Right lobe of liver (tissue), 6 donors: ENCODE measurements around the gene PPARG. TPM values are rescaled to one million over a fixed set of nuclear protein-coding genes. Genes with fewer than 3 reads are reported as not detected.

Experiments
- ATAC-seq, 4 donors: fragments of 200-7000 bp; cut with Tn5 transposase; one replicate each; pipeline ENCODE4 v1.9.1; 2020; ENCODE audit warnings: mild to moderate bottlenecking in 4 of 4, moderate library complexity in 4 of 4
- DNase-seq, 3 donors: peaks; one replicate each; pipeline ENCODE4 v3.0.0-alpha.2; 2020
- H3K27ac ChIP-seq, 3 donors: fragments of 200-600 bp; one replicate each; pipeline ENCODE4 v1.8.0; 2022
- H3K27me3 ChIP-seq, 2 donors: fragments of 200-600 bp; one replicate each; pipeline ENCODE4 v1.8.0; 2022
- H3K36me3 ChIP-seq, 4 donors: fragments of 200-600 bp; sonication (generic) in 1 of 4; one replicate each; pipeline versions ENCODE4 v1.5.1 to v1.8.0; 2017 to 2022; ENCODE audit warnings: control low read depth in 1 of 4
- H3K4me1 ChIP-seq, 4 donors: fragments of 200-600 bp; sonication (generic) in 1 of 4; one replicate each; pipeline versions ENCODE4 v1.5.1 to v1.8.0; 2017 to 2022; ENCODE audit warnings: control low read depth in 1 of 4
- H3K4me3 ChIP-seq, 3 donors: fragments of 200-600 bp; one replicate each; pipeline ENCODE4 v1.8.0; 2022
- H3K9me3 ChIP-seq, 4 donors: fragments of 200-600 bp; sonication (generic) in 1 of 4; one replicate each; pipeline versions ENCODE4 v1.5.1 to v1.8.0; 2017 to 2022; ENCODE audit warnings: control low read depth in 1 of 4
- POLR2A ChIP-seq: fragments of 450-650 bp; IDR thresholded peaks from one replicate; pipeline ENCODE4 v1.6.1; 2017; ENCODE audit warnings: antibody characterized with exemption, mild to moderate bottlenecking
- WGBS: methylation state at CpG from one replicate; pipeline ENCODE4 v1.1.6; 2018; ENCODE audit warnings: low coverage, low lambda C conversion rate; ENCODE audit not compliant: insufficient coverage; ENCODE audit errors: missing lambda C conversion rate; 5-methylcytosine and 5-hydroxymethylcytosine counted together
- intact Hi-C, 2 donors: fragments of 100-400 bp; cut with DNase I; formaldehyde crosslinking; loops; one replicate each; pipeline versions ENCODE4 v1.11.2 to v1.14.1; 2022
- total RNA-seq, 6 experiments: library from RNA; depleted of rRNA in 2 of 6; stranded (reverse); fragments of >200 nt in 2 of 6; fragmentation: NEBNext Ultra II Directional in 3 of 6; extraction: Animal tissue kit (Norgen Biotek cat#: 25700) in 3 of 6; gene quantifications; one replicate each; pipeline versions ENCODE4 v1.1.0 to v1.2.4, GENCODE V29; 2016 to 2023
- TF ChIP-seq, protein P1 (sequence below), 4 donors: fragments of 200-600 bp in 3 of 4; fragments of 450-650 bp in 1 of 4; IDR thresholded peaks; one replicate each; pipeline versions ENCODE4 v1.5.1 to v1.8.0; 2016 to 2022; ENCODE audit warnings: antibody characterized with exemption in 4 of 4, mild to moderate bottlenecking in 2 of 4
- donor health status: DM: no; HTN: yes; CAD: no.
- donor health status: DM: no; HTN: no; CAD: no.
- donor health status: DM: no; HTN: no; CAD: no.
- donor health status: DM: no; HTN: yes; CAD: no.
- donor health status: DM: no; HTN: yes; CAD: no.

The PPARG gene
- total RNA-seq, 6 experiments from 2014 or later, result 4.9 to 15.8 (median 10.8) TPM

DNA sequence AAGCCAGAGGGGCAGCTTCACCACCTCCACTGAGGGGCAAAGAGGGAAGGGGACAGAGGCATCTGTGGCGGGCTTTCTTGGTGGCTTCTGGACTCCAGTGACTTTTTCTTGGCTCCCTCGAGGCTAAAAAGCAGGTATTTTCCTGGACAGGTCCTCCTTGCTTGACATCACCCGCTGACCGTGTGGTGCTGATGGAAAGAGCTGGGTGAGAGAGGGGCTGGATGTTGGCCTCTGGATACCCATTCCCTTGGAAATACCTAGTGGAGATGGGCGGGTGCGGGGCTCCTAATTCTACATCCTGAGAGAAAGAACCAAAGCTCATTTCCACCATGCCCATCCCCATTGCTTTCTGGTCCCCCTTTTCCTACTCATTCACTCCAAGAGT, 148.3 kb downstream of the PPARG start:
- no peak overlapping the region for H3K4me3 ChIP-seq
- WGBS, result 88% methylated on average over 2 of the region's 6 CpGs
- no peaks in the 10 kb centered on the region for H3K36me3 ChIP-seq
- ATAC-seq (no peak), DNase-seq (no peak)
- no peaks in the 10 kb centered on the region for H3K9me3 ChIP-seq
- H3K4me1 ChIP-seq, result no peaks in the 10 kb centered on the region
- intact Hi-C loops, result no loop called here
- TF ChIP-seq POLR2A, result no peak
- TF ChIP-seq, protein P1, sequence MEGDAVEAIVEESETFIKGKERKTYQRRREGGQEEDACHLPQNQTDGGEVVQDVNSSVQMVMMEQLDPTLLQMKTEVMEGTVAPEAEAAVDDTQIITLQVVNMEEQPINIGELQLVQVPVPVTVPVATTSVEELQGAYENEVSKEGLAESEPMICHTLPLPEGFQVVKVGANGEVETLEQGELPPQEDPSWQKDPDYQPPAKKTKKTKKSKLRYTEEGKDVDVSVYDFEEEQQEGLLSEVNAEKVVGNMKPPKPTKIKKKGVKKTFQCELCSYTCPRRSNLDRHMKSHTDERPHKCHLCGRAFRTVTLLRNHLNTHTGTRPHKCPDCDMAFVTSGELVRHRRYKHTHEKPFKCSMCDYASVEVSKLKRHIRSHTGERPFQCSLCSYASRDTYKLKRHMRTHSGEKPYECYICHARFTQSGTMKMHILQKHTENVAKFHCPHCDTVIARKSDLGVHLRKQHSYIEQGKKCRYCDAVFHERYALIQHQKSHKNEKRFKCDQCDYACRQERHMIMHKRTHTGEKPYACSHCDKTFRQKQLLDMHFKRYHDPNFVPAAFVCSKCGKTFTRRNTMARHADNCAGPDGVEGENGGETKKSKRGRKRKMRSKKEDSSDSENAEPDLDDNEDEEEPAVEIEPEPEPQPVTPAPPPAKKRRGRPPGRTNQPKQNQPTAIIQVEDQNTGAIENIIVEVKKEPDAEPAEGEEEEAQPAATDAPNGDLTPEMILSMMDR (IDR thresholded peaks at IDR 0.05), result no peak
- no peaks in the 10 kb centered on the region for H3K27me3 ChIP-seq
- H3K27ac ChIP-seq, result no peak overlapping the region

DNA sequence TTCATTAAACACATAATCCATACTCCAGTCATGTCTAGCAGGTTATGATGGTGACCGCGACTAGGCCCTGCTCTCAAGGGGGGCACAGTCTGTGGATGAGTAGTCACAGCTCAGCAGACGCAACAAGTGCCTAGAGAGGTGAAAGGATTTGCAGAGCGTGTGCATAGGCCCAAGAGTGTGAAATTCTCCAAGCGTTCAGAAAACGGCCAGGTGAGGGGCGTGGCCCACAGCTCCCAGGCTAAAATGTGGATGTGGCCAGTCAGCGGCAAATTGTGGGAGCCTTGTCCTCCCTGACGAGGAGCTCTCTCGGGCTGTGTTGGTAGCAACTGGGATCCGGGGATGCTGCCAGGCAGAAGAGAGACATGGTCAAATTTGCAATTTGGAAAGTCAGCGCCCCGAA, 149.0 kb downstream of the PPARG start:
- intact Hi-C loops, result no loop called here
- H3K27me3 ChIP-seq, result no peaks in the 10 kb centered on the region
- DNase-seq (no peak), ATAC-seq (no peak)
- no peaks in the 10 kb centered on the region for H3K4me1 ChIP-seq
- 90% methylated on average over 7 of the region's 13 CpGs for WGBS
- no peak overlapping the region for H3K27ac ChIP-seq
- no peak overlapping the region for H3K4me3 ChIP-seq
- H3K9me3 ChIP-seq, result no peaks in the 10 kb centered on the region
- no peak for TF ChIP-seq POLR2A
- TF ChIP-seq, protein P1 (IDR thresholded peaks at IDR 0.05), result no peak
- H3K36me3 ChIP-seq, result no peaks in the 10 kb centered on the region

DNA sequence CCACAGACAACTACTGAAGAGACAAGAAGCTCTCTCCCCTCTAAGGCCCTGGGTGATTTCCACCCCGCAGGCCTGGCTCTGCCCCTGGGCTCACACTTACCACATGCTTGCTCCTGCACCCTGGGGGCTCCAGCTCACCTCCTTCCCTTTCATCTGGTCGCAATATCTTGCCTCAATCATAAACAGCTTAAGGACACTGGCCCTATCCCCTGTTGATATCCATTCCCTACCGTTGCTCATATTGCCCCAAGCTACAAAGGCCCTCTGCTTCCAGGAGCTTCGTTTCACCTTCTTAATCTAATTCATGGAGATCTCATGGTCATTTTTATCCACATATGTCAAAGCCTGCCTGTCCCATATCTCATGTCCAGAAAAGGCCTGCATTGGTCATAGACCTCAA, 149.4 kb downstream of the PPARG start:
- Histone ChIP-seq H3K4me3 (no peak overlapping the region), H3K4me1 (no peaks in the 10 kb centered on the region), H3K9me3 (no peaks in the 10 kb centered on the region), H3K36me3 (no peaks in the 10 kb centered on the region), H3K27me3 (no peaks in the 10 kb centered on the region), H3K27ac (no peak overlapping the region)
- DNase-seq, result no peak
- 93% methylated on average over 3 of the region's 4 CpGs for WGBS
- intact Hi-C loops, result no loop called here
- TF ChIP-seq, protein P1 (IDR thresholded peaks at IDR 0.05), result no peak
- TF ChIP-seq POLR2A, result no peak
- ATAC-seq, result no peak

DNA sequence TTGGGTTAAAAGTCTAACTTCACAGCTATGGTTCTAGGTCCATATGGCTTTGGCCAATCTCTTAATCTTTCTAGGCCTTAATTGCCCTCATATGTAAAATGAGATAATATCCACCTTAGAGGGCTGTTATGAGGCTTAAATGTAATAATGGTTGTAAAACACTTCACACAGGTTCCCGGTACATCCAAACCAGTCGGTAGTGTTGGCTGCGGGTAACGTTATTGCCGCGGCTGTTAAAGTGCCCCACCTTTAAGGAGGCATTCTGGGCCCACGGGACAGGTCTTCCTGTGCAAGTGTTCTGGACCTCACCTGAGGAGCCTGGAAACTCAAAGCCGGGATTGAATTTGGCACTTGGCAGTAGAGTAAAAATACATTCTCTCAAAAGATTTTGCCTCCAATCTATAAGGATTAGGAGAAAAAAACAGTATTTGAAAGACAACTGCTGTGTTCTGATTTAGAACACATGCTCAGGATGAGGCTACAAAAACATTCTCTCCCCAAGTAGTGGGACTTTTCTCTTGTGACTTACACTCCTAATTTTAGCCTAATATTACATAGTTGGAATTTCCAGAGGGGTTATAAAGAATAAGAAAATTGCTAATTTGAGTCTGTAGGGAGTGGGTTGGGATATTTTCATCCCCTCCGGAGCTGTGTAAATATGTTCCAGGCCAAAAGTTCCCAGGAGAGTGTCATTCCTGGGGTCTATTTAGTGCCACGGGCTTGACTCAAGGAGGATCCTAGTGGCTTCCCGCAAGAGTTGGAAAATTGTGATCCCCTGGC, 150.5 kb downstream of the PPARG start:
- ATAC-seq (no peak), DNase-seq (no peak)
- WGBS, result 90% methylated on average over 7 of the region's 11 CpGs
- Histone ChIP-seq H3K4me1 (no peaks in the 10 kb centered on the region), H3K27ac (no peak overlapping the region), H3K9me3 (no peaks in the 10 kb centered on the region), H3K36me3 (no peaks in the 10 kb centered on the region), H3K27me3 (no peaks in the 10 kb centered on the region), H3K4me3 (no peak overlapping the region)
- intact Hi-C loops, result no loop called here
- no peak for TF ChIP-seq POLR2A
- TF ChIP-seq, protein P1 (IDR thresholded peaks at IDR 0.05), result no peak
